ENCODE data around the gene LGR5. TPM values are rescaled to one million over a fixed set of nuclear protein-coding genes. Genes with fewer than 3 reads are reported as not detected.

LGR5 gene
- total RNA-seq, 1 donor, result under 0.01 TPM

GRCh38 chr12:71448150-71448581, 8.6 kb downstream of the LGR5 start:
- no peak overlapping the region for H3K4me2 ChIP-seq (ENCODE audit: insufficient read depth, low read length)
- no peaks in the 10 kb centered on the region for H3K36me3 ChIP-seq (ENCODE audit: insufficient read depth, low read length)
- no peak overlapping the region for H3K27ac ChIP-seq (ENCODE audit: low read depth, low read length)
- no peak for TF ChIP-seq CTCF (IDR thresholded peaks at IDR 0.05; ENCODE audit: extremely low read depth, low read depth, low read length)
- H2AFZ ChIP-seq (ENCODE audit: low read length), result no peak overlapping the region
- no peaks in the 10 kb centered on the region for H3K79me2 ChIP-seq (ENCODE audit: insufficient read depth, low read length)
- H3K4me1 ChIP-seq (ENCODE audit: insufficient read depth, low read length), result peaks cover 3% of the 10 kb centered on the region
- peaks cover 63% of the 10 kb centered on the region for H3K27me3 ChIP-seq (ENCODE audit: insufficient read depth, low read length)
- H3K4me3 ChIP-seq (ENCODE audit: insufficient read depth, low read length), result no peak overlapping the region
- no peaks in the 10 kb centered on the region for H3K9me3 ChIP-seq (ENCODE audit: low read depth, low read length)
- H4K20me1 ChIP-seq (ENCODE audit: insufficient read depth, low read length), result no peaks in the 10 kb centered on the region
- DNase-seq (ENCODE audit: insufficient read length, low spot score, missing footprints), result no peak

GRCh38 chr12:71449373-71450070, 9.9 kb downstream of the LGR5 start:
- TF ChIP-seq CTCF (IDR thresholded peaks at IDR 0.05; ENCODE audit: extremely low read depth, low read depth, low read length), result no peak
- H3K4me3 ChIP-seq (ENCODE audit: insufficient read depth, low read length), result no peak overlapping the region
- H3K27me3 ChIP-seq (ENCODE audit: insufficient read depth, low read length), result peaks cover 61% of the 10 kb centered on the region

GRCh38 chr12:71452006-71452405, 12.4 kb downstream of the LGR5 start:
- TF ChIP-seq CTCF (IDR thresholded peaks at IDR 0.05; ENCODE audit: extremely low read depth, low read depth, low read length), result no peak
- no peak overlapping the region for H2AFZ ChIP-seq (ENCODE audit: low read length)
- no peak overlapping the region for H3K4me3 ChIP-seq (ENCODE audit: insufficient read depth, low read length)
- peaks cover 62% of the 10 kb centered on the region for H3K27me3 ChIP-seq (ENCODE audit: insufficient read depth, low read length)
- peaks cover 3% of the 10 kb centered on the region for H3K4me1 ChIP-seq (ENCODE audit: insufficient read depth, low read length)
- H3K79me2 ChIP-seq (ENCODE audit: insufficient read depth, low read length), result no peaks in the 10 kb centered on the region
- H3K27ac ChIP-seq (ENCODE audit: low read depth, low read length), result no peak overlapping the region
- no peaks in the 10 kb centered on the region for H4K20me1 ChIP-seq (ENCODE audit: insufficient read depth, low read length)
- H3K36me3 ChIP-seq (ENCODE audit: insufficient read depth, low read length), result no peaks in the 10 kb centered on the region
- no peaks in the 10 kb centered on the region for H3K9me3 ChIP-seq (ENCODE audit: low read depth, low read length)
- H3K4me2 ChIP-seq (ENCODE audit: insufficient read depth, low read length), result no peak overlapping the region
- no peak for DNase-seq (ENCODE audit: insufficient read length, low spot score, missing footprints)

More at GRCh38 chr12:71449373-71450070, 9.9 kb downstream of the LGR5 start:
- no peak overlapping the region for H3K27ac ChIP-seq (ENCODE audit: low read depth, low read length)
- H3K36me3 ChIP-seq (ENCODE audit: insufficient read depth, low read length), result no peaks in the 10 kb centered on the region
- peaks cover 3% of the 10 kb centered on the region for H3K4me1 ChIP-seq (ENCODE audit: insufficient read depth, low read length)
- no peaks in the 10 kb centered on the region for H3K9me3 ChIP-seq (ENCODE audit: low read depth, low read length)
- no peak overlapping the region for H2AFZ ChIP-seq (ENCODE audit: low read length)
- peak; percentile 13 for DNase-seq (ENCODE audit: insufficient read length, low spot score, missing footprints)
- H3K4me2 ChIP-seq (ENCODE audit: insufficient read depth, low read length), result no peak overlapping the region
- H4K20me1 ChIP-seq (ENCODE audit: insufficient read depth, low read length), result no peaks in the 10 kb centered on the region
- H3K79me2 ChIP-seq (ENCODE audit: insufficient read depth, low read length), result no peaks in the 10 kb centered on the region

GRCh38 chr12:71455028-71455737, 15.6 kb downstream of the LGR5 start:
- no peaks in the 10 kb centered on the region for H3K36me3 ChIP-seq (ENCODE audit: insufficient read depth, low read length)
- H3K9me3 ChIP-seq (ENCODE audit: low read depth, low read length), result no peaks in the 10 kb centered on the region
- DNase-seq (ENCODE audit: insufficient read length, low spot score, missing footprints), result no peak
- H2AFZ ChIP-seq (ENCODE audit: low read length), result no peak overlapping the region
- no peak for TF ChIP-seq CTCF (IDR thresholded peaks at IDR 0.05; ENCODE audit: extremely low read depth, low read depth, low read length)
- no peaks in the 10 kb centered on the region for H3K4me1 ChIP-seq (ENCODE audit: insufficient read depth, low read length)
- no peak overlapping the region for H3K27ac ChIP-seq (ENCODE audit: low read depth, low read length)
- H3K4me2 ChIP-seq (ENCODE audit: insufficient read depth, low read length), result no peak overlapping the region
- no peaks in the 10 kb centered on the region for H3K79me2 ChIP-seq (ENCODE audit: insufficient read depth, low read length)
- peaks cover 63% of the 10 kb centered on the region for H3K27me3 ChIP-seq (ENCODE audit: insufficient read depth, low read length)
- H3K4me3 ChIP-seq (ENCODE audit: insufficient read depth, low read length), result no peak overlapping the region
- H4K20me1 ChIP-seq (ENCODE audit: insufficient read depth, low read length), result no peaks in the 10 kb centered on the region
